Left colon (tissue), 2 donors: ENCODE measurements around the gene SENP6. TPM values are rescaled to one million over a fixed set of nuclear protein-coding genes. Genes with fewer than 3 reads are reported as not detected.
"Not testable (repeated sequence)": the region's sequence is repeated elsewhere in the genome, so short reads cannot be mapped to it uniquely, and the experiment has no call there.

Experiments
- ATAC-seq: fragments of 200-7000 bp; cut with Tn5 transposase; one replicate; pipeline ENCODE4 v1.9.1; 2020; ENCODE audit warnings: mild to moderate bottlenecking, moderate library complexity
- DNase-seq, 2 donors: peaks; one replicate each; pipeline ENCODE4 v3.0.0-alpha.2; 2020
- intact Hi-C, 2 donors: fragments of 100-400 bp; cut with DNase I in 1 of 2; cut with micrococcal nuclease in 1 of 2; formaldehyde crosslinking; loops; one replicate each; pipeline versions ENCODE4 v1.11.2 to v1.14.0; 2022; cut with DNase I, micrococcal nuclease
- total RNA-seq, 2 donors: library from RNA; stranded (reverse); fragmentation: NEBNext Ultra II Directional; extraction: Animal tissue kit (Norgen Biotek cat#: 25700); gene quantifications; one replicate each; pipeline ENCODE4 v1.2.1, GENCODE V29; 2021
- donor health status: DM: no; HTN: no; CAD: no.
- donor health status: DM: yes; HTN: yes; CAD: no.

SENP6 gene
- total RNA-seq, 2 donors from 2014 or later, result 65.6 to 73.9 TPM

DNA sequence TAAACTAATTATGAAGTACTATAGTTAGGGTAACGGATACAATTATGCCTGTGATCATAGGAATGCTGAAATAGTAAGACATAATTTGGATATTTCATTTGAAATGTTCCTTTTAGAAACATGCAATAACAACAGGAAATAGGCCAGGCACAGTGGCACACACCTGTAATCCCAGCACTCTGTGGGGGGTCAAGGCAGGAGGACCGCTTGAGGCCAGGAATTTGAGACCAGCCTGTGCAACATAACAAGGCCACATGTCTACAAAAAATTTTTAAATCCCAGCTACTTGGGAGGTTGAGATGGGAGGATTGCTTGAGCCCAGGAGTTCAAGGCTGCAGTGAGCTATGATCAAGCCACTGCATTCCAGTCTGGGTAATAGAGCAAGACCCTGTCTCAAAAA lies 121.7 kb downstream of the SENP6 start:
- DNase-seq (no peak), ATAC-seq (no peak)
- intact Hi-C loops, result no loop called here

DNA sequence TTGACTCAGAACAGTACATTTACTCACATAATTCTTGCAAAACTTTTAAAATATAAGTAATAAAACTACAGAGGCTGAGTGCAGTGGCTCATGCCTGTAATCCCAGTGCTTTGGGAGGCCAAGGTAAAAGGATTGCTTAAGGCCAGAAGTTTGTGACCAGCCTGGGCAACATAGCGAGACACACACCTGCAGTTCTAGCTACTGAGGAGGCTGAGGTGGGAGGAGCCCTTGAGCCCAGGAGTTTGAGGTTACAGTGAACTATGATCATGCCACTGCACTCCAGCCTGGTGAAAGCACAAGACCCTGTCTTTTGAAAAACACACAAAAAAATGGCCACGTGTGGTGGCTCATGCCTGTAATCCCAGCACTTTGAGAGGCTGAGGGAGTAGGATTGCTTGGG lies 125.5 kb downstream of the SENP6 start:
- ATAC-seq (no peak), DNase-seq (no peak)
- intact Hi-C loops, result no loop called here

DNA sequence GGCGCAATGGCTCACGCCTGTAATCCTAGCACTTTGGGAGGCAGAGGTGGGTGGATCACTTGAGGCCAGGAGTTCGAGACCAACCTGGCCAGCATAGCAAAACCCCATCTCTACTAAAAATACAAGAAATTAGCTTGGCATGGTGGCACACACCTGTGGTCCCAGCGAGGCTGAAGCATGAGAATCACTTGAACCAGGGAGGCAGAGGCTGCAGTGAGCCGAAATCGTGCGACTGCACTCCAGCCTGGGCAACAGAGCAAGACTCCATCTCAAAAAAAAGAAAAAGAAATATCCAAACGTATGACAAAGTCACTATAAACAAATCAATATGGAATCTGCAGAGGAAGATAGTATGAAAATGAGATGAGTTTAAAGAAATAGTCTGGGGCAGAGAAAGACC lies 129.3 kb downstream of the SENP6 start:
- ATAC-seq, intact Hi-C loops, DNase-seq: not testable (repeated sequence)

DNA sequence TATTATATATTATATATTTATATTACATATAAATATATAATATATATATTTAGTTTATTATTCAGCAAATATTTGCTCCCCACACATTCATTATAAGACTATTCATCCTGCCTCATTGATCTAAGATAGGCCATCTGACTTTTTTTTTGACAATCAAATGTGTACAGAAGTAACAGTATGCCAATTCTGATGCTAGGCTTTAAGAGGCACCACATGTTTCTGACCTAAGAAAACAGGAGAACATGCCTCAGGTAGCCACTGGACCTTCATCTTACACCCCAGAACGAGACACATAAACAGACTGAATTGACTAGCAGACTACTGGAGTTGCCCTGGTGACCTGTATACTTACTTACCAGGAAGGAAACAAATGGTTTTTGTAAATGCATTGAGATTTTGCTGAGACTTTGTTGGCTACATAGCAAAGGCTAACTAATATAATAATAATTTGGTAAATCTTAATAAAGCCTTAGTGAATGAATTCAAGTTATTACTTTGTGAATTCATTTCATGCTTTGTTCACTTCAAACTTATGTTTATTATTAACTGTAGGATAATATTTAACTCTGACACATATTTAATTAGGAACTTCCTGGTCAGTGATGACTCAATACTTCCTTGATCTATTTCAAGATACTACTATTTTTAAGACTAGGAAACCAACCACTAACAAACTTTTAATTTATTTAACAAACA lies 134.0 kb downstream of the SENP6 start:
- ATAC-seq (peak; percentile 91), DNase-seq (no peak)
- intact Hi-C loops, result no loop called here

DNA sequence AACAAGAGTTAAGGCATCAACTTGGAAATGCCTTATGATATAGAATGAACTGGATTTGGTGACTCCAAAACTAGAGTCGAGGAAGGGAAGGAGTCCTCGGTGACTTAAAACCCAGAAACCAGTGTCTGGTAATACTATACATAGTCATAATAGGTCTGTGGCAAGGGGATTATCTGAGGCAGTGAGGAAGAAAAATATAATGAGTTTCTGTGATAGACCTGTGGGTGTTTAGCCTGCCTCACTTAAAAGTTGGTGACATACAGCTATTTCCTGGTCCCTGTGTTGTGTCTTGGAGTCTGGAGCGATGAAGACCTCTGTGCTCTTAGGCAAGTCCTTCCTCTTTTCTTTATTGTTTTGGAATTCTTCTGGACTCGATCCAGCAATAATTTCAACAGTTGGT lies 142.3 kb downstream of the SENP6 start:
- ATAC-seq (no peak), DNase-seq (no peak)
- intact Hi-C loops, result no loop called here

DNA sequence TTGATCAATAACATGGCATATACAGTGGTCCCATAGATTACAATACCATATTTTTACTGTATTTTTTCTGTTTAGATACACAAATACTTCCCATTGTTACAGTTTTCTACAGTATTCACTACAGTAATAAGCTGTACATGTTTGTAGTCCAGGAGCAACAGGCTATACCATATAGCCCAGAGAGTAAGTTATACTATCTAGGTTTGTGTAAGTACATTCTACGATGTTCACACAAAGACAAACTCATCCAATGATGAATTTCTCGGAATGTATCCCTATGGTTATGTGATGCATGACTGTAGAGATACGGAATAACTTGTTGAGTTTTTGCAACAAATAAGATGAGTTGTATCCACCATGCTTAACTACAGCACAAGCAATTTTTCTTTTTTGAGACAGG lies 143.7 kb downstream of the SENP6 start:
- DNase-seq (no peak), ATAC-seq (no peak)
- intact Hi-C loops, result no loop called here

DNA sequence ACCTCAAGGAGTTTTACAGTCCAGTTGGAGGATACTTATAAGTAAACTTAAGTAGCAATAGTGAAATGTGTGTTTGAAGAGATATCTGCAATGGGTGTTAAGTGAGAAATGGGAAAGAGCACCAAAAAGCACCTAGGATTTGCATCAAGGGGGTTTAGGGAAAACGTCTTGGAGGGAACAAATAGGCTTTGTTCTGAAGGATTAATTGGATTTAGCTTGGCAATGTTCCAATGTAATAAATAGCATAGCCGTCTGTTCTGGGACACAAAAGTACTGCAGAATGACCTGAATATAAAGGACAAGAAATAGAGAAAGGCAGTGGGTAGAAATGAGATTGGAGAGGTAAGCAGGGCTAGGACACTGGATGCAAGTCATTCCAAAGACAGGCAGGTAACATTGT lies 144.5 kb downstream of the SENP6 start:
- DNase-seq, result no peak
- intact Hi-C loops, result no loop called here
- ATAC-seq, result no peak

DNA sequence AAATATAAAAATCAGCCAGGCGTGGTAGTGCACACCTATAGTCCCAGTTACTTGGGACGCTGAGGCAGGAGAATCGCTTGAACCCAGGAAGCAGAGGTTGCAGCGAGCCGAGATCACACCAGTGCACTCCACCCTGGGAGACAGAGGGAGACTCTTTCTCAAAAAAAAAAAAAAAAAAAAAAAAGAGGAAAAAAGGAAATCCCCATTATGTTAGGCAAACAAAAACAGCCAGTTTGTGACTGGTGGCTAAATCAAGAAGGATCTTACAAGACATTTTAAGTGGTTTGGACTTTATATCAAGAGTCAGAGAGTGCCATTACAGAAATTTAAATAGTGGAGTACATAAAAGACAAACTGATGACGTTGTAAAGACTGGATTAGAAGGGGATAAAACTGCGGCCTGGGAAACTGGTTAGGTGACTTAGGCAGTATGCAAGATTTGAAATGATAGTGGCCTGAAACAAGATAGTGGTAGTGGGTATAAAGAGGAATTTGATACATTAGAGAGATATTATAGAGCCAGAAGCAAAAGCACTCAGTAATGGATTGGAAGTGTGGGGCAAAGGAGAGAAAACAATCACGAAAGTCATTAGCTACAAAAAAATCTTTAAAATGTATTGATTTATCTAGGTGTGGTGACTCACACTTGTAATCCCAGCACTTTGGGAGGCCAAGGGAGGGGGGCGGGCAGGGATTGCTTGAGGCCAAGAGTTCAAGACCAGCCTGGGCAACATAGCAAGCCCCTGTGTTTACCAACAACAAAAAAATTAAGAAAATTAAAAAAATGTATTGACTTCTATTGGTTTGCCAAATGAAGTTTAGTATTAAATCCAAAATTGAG lies 145.7 kb downstream of the SENP6 start:
- peak; percentile 39 to 42 for DNase-seq
- intact Hi-C loops, result no loop called here
- ATAC-seq, result peak; percentile 35

DNA sequence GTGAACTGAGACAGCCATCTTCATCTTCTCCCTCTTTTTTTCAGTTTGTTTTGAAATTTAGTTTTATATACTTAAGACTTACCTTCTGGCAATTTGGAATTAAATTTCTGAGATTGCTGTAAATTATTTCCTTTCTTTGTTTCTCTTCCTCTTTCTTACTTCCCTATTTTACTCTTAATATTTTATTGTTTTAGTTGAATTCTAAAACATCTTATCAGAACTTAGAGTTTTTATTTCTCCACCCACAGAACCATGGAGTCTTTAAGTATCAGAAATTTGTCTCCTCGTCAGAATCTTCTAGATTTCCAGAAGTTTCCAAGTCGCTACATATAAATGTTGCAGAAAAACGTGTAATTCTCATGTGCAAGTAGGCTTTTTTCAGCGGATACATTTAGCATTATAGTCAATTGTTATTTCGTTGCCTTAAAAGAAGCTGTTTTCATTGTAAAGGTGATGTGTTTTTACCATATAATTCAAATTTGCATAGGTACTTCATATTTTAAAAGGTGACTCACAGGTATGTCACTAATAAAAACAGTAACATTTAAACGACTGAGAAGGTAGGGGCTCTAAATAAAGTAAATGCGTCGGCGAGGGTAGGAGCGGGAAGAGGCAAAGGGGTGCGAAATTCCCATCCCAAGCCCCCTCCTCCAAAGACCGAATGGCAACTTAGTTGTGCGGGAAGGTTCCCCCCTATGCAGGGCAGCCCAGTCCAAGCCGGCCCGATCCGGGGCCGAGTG lies 146.5 kb downstream of the SENP6 start:
- no peak for DNase-seq
- no peak for ATAC-seq

DNA sequence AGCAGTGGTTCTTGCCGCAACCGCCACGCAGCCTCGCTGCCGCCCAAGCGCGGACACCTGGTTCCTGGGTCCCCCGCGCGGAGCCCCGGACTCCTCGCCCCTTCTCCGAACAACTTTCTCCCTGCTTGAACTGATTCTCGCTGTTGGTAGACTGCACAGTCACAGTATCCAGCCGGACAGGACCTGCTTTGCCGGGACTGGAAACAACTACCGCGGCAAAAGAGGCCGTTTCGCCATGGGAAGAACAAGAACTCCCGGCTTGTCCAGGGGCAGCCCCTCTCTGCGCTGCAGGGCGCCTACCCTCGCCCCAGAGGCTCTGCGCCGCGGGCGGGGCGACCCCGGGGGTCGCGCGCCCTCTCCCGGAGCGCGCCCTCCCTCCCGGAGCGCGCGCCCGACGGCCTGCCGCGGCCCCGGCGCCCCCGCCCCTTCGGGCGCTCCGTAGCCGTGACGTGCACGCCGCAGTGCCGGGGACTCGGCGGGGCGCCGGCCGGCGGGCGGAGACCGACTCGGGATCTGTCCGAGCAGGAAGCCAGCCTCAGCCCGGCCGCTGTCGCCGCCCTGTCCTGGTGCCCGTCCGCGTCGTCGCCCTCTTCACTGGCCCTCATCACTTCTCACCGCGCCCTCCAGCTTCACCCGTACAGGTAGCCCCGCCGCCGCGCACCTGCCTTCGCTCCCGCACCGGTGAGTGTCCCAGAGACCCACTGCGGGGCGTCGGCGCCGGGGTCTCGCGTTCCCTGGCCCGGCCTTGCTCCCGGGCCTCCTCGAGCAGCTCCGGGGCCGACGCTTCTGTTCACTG lies 147.3 kb downstream of the SENP6 start, which contains the start of gene MYO6:
Gene MYO6 (plus strand): TSS at position 497 of the 796 bp plus-strand sequence. CDS start 68,309 bp downstream, outside the sequence.
- intact Hi-C loops, result no loop called here
- peak; percentile 90 for ATAC-seq
- peak; percentile 79 to 86 for DNase-seq

More for the DNA sequence above, 146.5 kb downstream of the SENP6 start:
- intact Hi-C loops, result no loop called here

DNA sequence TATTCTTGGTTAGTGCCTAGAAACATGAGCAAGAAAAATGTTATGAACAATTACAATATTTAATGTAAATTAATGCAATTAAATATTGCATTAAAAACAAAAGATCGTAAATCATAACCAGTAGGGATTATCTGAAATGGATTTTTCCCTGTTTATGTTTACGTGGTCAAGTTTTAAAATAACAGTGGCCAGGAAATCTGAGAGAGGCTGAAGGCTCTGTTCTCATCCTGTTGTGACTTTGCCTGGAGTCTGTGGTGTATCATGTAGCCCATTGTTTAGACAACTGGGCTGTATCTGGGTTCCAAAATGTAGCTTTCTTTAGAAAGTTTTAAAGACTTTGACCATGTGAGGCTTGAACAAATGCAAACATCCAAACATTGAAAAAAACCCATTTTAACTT lies 149.8 kb downstream of the SENP6 start:
- no peak for DNase-seq
- intact Hi-C loops, result no loop called here

DNA sequence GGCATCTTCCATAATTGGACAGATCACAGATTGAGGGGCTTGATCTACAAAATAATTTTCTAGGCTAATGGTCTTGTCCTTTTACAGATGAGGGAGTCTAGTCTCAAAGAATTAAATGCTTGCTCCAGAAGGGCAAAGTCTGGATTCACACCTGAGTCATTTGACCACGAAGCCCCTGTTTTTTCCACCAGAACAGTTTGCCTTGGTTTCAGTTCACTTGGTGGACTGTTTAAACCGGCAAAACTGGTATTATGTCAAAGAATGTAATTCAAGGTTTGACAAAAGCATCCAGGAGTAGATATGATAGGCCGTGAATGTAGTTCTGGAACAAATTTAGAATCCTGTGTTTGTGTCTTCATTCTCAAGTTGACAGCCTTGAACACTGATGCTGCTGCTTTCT lies 150.7 kb downstream of the SENP6 start:
- ATAC-seq (no peak), DNase-seq (no peak)
- intact Hi-C loops, result no loop called here

More for the DNA sequence above, 149.8 kb downstream of the SENP6 start:
- ATAC-seq, result no peak

DNA sequence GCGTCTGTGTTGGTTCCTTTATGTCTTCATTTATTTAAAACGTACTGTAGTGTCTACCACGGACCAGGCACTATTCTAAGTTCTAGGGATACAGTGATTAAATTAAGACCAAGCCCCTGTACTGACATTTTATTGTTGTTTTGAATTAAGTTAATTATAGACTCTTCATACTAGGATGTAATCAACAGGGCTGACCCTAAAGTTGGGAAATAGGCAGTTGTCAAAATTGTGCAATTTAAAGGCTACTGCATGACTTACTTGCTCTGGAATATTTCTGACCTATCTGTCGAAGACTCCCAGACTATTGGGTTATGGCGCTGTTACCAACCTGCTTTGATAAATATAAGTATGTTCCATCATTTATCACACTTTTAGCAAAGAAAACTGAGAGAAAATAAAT lies 154.0 kb downstream of the SENP6 start:
- ATAC-seq (no peak), DNase-seq (no peak)
- intact Hi-C loops, result no loop called here

DNA sequence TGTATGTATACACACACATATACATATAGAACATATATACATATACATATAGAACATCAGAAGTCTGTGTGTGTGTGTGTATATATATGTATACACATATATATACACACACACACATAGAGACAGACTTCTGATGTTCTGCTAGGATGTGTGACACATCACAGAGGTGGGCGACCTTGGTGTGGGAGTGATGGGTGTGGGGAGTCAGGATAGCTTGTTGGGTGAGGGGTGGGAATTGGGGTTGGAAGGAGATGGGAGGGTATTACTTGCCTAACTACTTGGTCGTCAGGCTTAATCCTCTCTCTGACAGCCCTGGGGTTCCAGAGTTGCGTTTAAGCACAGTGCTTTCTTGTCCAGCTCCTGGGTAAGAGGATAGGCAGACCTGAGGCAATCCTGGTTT lies 155.6 kb downstream of the SENP6 start:
- intact Hi-C loops, result no loop called here
- ATAC-seq (no peak), DNase-seq (no peak)

DNA sequence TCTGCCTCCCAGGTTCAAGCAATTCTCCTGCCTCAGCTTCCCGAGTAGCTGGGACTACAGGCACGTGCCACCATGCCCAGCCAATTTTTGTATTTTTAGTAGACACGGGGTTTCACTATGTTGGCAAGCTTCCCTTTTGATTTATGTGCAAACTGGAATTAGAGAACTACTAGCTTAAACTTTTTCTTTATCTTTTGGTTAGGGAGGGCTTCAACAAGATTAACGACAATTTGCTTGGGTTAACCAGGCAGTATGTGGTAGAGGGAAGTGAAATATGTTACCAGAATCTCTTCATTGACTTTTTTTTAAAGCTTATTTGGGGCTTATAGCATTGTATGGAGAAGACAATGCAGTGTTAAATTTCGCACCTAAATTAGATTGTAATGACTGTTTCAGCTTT lies 156.4 kb downstream of the SENP6 start:
- no peak for DNase-seq

DNA sequence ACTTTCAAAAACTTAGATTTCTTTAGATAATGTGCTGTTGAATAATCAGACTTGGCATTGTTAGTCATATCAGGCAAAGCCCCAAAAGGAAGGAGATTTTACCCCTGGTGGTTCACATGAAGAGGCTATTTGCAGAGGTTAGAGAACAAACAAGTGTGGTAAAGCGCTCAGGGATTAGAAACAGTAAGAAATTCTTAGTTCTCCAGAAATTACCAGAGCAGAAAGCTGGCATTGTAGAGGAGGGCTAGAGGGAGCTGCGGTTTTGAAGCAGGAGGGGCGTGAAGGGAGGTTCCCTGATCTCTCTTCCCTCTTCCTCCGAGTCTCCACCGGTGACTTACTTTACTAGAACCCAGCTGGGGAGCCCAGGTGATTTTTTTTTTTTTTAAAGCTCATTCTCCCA lies 157.5 kb downstream of the SENP6 start:
- intact Hi-C loops, result no loop called here
- DNase-seq (no peak), ATAC-seq (no peak)

More for the DNA sequence above, 156.4 kb downstream of the SENP6 start:
- intact Hi-C loops, result no loop called here
- ATAC-seq, result no peak

DNA sequence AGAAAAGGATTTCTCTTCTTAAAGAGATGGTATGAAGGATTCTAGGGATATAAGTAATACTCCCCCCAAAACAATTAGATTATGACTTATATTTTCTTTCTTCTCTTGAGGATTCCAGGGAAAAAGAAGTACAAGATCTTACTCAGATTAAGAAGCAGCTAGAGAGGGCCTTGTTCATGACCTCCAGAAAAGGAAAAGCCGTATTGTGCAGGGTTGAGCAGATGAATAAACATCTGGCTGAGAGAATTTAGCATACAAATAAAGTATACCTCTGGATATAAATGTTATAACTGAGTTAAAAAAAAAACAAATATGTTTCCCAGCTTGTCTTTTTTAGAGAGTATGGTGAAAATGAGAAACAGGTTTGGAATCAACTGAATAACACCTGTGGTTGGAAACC lies 158.6 kb downstream of the SENP6 start:
- ATAC-seq (no peak), DNase-seq (no peak)
- intact Hi-C loops, result no loop called here

DNA sequence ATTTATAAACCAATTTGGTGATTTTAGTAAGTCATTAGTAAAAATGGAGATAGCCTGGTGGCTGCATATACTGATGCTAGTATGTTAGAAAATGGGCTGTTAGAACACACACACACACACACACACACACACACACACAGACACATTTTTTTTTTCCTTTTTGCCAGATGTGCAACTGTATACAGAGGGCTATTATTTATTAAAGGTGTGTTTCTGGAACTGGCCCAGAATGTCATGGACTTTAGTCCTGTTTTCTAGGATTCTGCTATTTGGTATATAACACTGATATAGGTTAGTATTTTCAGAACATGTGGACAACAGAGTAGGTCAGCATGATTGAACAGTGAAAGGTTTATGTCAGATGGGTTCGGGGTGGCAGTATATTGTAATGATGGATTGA lies 159.8 kb downstream of the SENP6 start:
- ATAC-seq (no peak), DNase-seq (no peak)

DNA sequence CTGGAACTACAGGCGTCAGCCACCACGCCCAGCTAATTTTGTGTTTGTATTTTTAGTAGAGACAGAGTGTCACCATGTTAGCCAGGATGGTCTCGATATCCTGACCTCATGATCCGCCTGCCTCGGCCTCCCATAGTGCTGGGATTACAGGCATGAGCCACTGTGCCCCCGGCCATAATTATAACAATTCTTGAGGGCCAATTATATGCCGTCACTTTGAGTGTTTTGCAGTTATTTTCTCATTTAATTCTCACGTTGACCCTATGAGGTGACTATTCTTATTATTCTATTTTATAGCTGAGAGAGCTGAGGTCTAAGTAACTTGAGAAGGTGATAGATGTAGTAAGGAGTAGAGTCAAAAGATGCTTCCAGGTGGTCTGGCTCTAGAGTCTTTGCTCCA lies 160.4 kb downstream of the SENP6 start:
- no peak for ATAC-seq
- intact Hi-C loops, result no loop called here
- DNase-seq, result no peak

More for the DNA sequence above, 159.8 kb downstream of the SENP6 start:
- intact Hi-C loops, result no loop called here
